Measurements from ENCODE around the gene MYH14.

- no peak for TF ChIP-seq CTCF (IDR thresholded peaks at IDR 0.05; ENCODE audit: insufficient read depth, low read depth, low read length)
- no peak for TF ChIP-seq EZH2 (IDR thresholded peaks at IDR 0.05; ENCODE audit: insufficient read depth, low read length)
These were observed 15.5 kb upstream of the MYH14 start for GRCh38 chr19:50187937-50188336.
